CD4-positive, alpha-beta T cell (primary cell): ENCODE results near the gene MTERF1. TPM values are rescaled to one million over a fixed set of nuclear protein-coding genes. Genes with fewer than 3 reads are reported as not detected.

ENCODE experiments used
- ATAC-seq: fragments of 200-7000 bp; cut with Tn5 transposase; one replicate; pipeline ENCODE4 v1.10.0; 2022; ENCODE audit warnings: mild to moderate bottlenecking; ENCODE audit not compliant: poor library complexity
- CTCF ChIA-PET: fragments of 350-600 bp; sonication (Branson Sonifier 250); formaldehyde crosslinking; loops from one replicate; lab custom pipeline; 2021; ENCODE audit warnings: antibody characterized with exemption, inconsistent platforms; lab: Charles Lee
- POLR2A ChIA-PET: fragments of 350-600 bp; sonication (Branson Sonifier 250); formaldehyde crosslinking; loops from one replicate; lab custom pipeline; 2021; ENCODE audit warnings: antibody characterized with exemption, inconsistent platforms; lab: Charles Lee
- DNase-seq, 14 experiments: peaks; one replicate each; pipeline ENCODE4 v3.0.0-alpha.2; 2013 to 2020; ENCODE audit warnings: mixed read lengths in 2 of 14
- H3K27ac ChIP-seq, 2 donors: one replicate each; pipeline versions ENCODE4 v1.5.1 to v1.7.0; 2013; ENCODE audit warnings: low read length in 2 of 2, low read depth in 1 of 2, mild to moderate bottlenecking in 1 of 2
- H3K27me3 ChIP-seq, 2 experiments: 1 replicate in 1 of 2; 2 replicates in 1 of 2; pipeline versions ENCODE4 v1.6.1 to v1.7.0; 2013; ENCODE audit warnings: low read length in 2 of 2, control low read depth in 1 of 2, mild to moderate bottlenecking in 1 of 2, moderate library complexity in 1 of 2; ENCODE audit not compliant: insufficient read depth in 2 of 2, control insufficient read depth in 1 of 2
- H3K36me3 ChIP-seq: one replicate; pipeline ENCODE4 v1.6.1; 2013; ENCODE audit warnings: low read length, control low read depth; ENCODE audit not compliant: insufficient read depth
- H3K4me1 ChIP-seq: one replicate; pipeline ENCODE4 v1.6.1; 2013; ENCODE audit warnings: low read length, control low read depth; ENCODE audit not compliant: insufficient read depth
- H3K4me3 ChIP-seq: one replicate; pipeline ENCODE4 v1.5.1; 2013; ENCODE audit warnings: mild to moderate bottlenecking, low read length, moderate library complexity
- H3K9me3 ChIP-seq, 2 experiments: 1 replicate in 1 of 2; 2 replicates in 1 of 2; pipeline versions ENCODE4 v1.6.1 to v1.7.0; 2013; ENCODE audit warnings: low read length in 2 of 2, mild to moderate bottlenecking in 2 of 2, control low read depth in 1 of 2, moderate library complexity in 1 of 2; ENCODE audit not compliant: control insufficient read depth in 1 of 2, insufficient read depth in 1 of 2
- H3K27ac Mint-ChIP-seq: one replicate; pipeline ENCODE4 v1.8.0; 2020; ENCODE audit warnings: mixed read lengths
- H3K27me3 Mint-ChIP-seq: one replicate; pipeline ENCODE4 v1.8.0; 2021; ENCODE audit warnings: mixed read lengths
- H3K36me3 Mint-ChIP-seq: one replicate; pipeline ENCODE4 v1.8.0; 2021; ENCODE audit warnings: low read depth, mixed read lengths
- H3K4me1 Mint-ChIP-seq: one replicate; pipeline ENCODE4 v1.8.0; 2021; ENCODE audit warnings: low read depth, mixed read lengths
- H3K4me3 Mint-ChIP-seq: one replicate; pipeline ENCODE4 v1.8.0; 2020; ENCODE audit warnings: mild to moderate bottlenecking, mixed read lengths
- H3K9me3 Mint-ChIP-seq: one replicate; pipeline ENCODE4 v1.8.0; 2020; ENCODE audit warnings: mixed read lengths
- intact Hi-C, 2 experiments: fragments of 100-400 bp; cut with DNase I in 1 of 2; cut with micrococcal nuclease in 1 of 2; formaldehyde crosslinking; loops; one replicate each; pipeline versions ENCODE4 v1.15.1 to v1.9.0; 2023 to 2025; cut with DNase I, micrococcal nuclease
- total RNA-seq, 174 experiments: library from RNA in 2 of 174; stranded (reverse) in 2 of 174; gene quantifications; one replicate each; pipeline ENCODE4 v1.2.3 and lab custom pipeline; 2021 to 2026
- TF ChIP-seq, protein P1 (sequence below): fragments of 200-600 bp; IDR thresholded peaks from one replicate; pipeline ENCODE4 v1.8.0; 2022; ENCODE audit warnings: antibody characterized with exemption, mild to moderate bottlenecking

Gene MTERF1
- total RNA-seq, 2 experiments from 2014 or later = 11.0 to 11.9 TPM

DNA sequence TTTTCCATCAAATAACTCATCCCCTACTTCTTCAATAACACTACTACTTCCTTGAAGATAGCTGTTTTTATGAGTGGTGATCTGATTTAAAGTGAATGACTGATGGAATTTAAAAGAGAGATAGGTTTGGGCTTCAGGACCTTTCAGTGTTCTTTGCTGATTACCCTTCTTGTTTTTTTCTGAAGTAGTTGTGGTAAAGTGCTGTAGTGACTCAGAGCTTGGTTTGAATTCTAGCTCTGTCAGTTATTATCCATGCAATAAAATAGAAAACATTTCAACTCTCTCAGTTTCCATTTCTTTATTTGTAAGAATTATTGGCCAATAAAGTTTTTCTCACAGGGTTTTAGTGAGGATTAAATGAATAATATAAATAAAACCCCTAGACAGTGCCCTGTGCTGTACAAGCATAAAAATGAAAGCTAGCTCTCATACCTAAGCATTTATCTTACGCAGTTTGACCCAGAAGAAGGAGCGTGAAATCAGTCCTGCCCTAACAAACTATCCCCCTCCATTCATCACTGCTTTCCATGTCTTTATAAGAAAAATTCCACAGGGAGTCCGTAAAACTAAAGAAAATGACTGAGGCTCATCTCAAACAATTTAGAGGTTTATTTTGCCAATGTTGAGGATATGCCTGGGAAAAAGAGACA lies 35.0 kb upstream of the MTERF1 start:
- Mint-ChIP-seq H3K4me3 (no peak overlapping the region), H3K27ac (no peak overlapping the region), H3K9me3 (no peaks in the 10 kb centered on the region), H3K4me1 (no peaks in the 10 kb centered on the region), H3K27me3 (peaks cover 19% of the 10 kb centered on the region), H3K36me3 (no peaks in the 10 kb centered on the region)
- H3K9me3 ChIP-seq = no peaks in the 10 kb centered on the region
- H3K27ac ChIP-seq = no peak overlapping the region
- no peaks in the 10 kb centered on the region for H3K36me3 ChIP-seq
- DNase-seq (no peak), ATAC-seq (no peak)
- no peaks in the 10 kb centered on the region for H3K4me1 ChIP-seq
- H3K27me3 ChIP-seq = no peaks in the 10 kb centered on the region
- no peak overlapping the region for H3K4me3 ChIP-seq
- ChIA-PET CTCF (no interaction called here), POLR2A (no interaction called here)
- TF ChIP-seq, protein P1, sequence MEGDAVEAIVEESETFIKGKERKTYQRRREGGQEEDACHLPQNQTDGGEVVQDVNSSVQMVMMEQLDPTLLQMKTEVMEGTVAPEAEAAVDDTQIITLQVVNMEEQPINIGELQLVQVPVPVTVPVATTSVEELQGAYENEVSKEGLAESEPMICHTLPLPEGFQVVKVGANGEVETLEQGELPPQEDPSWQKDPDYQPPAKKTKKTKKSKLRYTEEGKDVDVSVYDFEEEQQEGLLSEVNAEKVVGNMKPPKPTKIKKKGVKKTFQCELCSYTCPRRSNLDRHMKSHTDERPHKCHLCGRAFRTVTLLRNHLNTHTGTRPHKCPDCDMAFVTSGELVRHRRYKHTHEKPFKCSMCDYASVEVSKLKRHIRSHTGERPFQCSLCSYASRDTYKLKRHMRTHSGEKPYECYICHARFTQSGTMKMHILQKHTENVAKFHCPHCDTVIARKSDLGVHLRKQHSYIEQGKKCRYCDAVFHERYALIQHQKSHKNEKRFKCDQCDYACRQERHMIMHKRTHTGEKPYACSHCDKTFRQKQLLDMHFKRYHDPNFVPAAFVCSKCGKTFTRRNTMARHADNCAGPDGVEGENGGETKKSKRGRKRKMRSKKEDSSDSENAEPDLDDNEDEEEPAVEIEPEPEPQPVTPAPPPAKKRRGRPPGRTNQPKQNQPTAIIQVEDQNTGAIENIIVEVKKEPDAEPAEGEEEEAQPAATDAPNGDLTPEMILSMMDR = no peak
- intact Hi-C loops = no loop called here

DNA sequence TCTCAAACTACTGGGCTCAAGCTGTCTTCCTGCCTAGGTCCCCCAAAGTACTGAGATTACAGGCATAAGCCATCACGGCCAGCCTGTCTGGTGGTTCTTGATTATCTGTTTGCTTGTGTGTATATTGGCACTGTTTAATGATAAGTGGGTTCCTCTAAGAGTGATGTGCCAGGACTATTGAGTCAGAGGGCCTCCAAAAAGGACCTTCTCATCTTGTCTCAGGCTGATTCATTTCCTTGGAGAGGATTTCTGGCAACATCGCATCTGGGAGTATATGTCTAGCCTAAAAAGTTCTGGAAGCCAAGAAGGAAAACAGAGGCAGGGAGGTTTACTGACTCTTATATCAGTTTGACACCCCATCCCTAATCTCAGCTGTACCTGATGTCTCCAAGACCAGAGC lies 33.1 kb upstream of the MTERF1 start:
- H3K9me3 Mint-ChIP-seq = no peaks in the 10 kb centered on the region
- ATAC-seq (no peak), DNase-seq (no peak)
- H3K27me3 Mint-ChIP-seq = peaks cover 17% of the 10 kb centered on the region
- TF ChIP-seq, protein P1 = no peak
- Histone ChIP-seq H3K4me1 (no peaks in the 10 kb centered on the region), H3K36me3 (no peaks in the 10 kb centered on the region), H3K27ac (no peak overlapping the region), H3K9me3 (no peaks in the 10 kb centered on the region), H3K27me3 (no peaks in the 10 kb centered on the region), H3K4me3 (no peak overlapping the region)
- H3K27ac Mint-ChIP-seq = no peak overlapping the region
- ChIA-PET CTCF (no interaction called here), POLR2A (interaction anchor here (1.0 kb wide), 1 partner anchor 27 kb away, joined by 4 read pairs; the partner anchor contains the start of gene AKAP9)
- H3K4me1 Mint-ChIP-seq = no peaks in the 10 kb centered on the region
- intact Hi-C loops = no loop called here
- no peak overlapping the region for H3K4me3 Mint-ChIP-seq
- no peaks in the 10 kb centered on the region for H3K36me3 Mint-ChIP-seq

DNA sequence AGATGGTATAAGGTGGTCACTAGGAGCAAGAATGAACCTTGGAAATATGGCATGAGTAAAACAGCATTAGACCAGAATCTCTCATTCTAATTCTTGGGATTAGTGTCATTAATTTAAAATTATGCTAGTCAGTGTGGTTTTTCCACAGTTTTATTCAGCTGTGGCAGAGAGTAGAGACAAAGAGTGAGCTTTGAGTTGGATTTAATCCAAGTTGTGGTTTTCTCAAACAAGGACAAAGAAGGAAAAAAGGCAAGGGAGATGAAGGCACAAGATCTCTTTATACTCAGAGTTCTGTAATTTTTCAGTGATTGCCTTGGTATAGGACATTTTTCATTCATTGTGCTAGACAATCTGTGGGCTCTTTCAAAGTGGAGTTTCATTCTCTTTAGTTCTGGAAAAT lies 32.0 kb upstream of the MTERF1 start:
- intact Hi-C loops = no loop called here
- DNase-seq (no peak), ATAC-seq (no peak)
- no peaks in the 10 kb centered on the region for H3K27me3 ChIP-seq
- no peak overlapping the region for H3K27ac Mint-ChIP-seq
- H3K9me3 ChIP-seq = no peaks in the 10 kb centered on the region
- POLR2A ChIA-PET = interaction anchor here (1.0 kb wide), 1 partner anchor 28 kb away, joined by 4 read pairs; the partner anchor contains the start of gene AKAP9
- H3K4me1 ChIP-seq = no peaks in the 10 kb centered on the region
- peaks cover 15% of the 10 kb centered on the region for H3K27me3 Mint-ChIP-seq
- no peaks in the 10 kb centered on the region for H3K36me3 Mint-ChIP-seq
- H3K36me3 ChIP-seq = no peaks in the 10 kb centered on the region
- H3K4me3 ChIP-seq = no peak overlapping the region
- H3K27ac ChIP-seq = no peak overlapping the region
- H3K9me3 Mint-ChIP-seq = no peaks in the 10 kb centered on the region
- TF ChIP-seq, protein P1 = no peak
- H3K4me1 Mint-ChIP-seq = no peaks in the 10 kb centered on the region
- H3K4me3 Mint-ChIP-seq = no peak overlapping the region
- CTCF ChIA-PET = interaction anchor here (0.6 kb wide), 1 partner anchor 28 kb away, joined by 3 read pairs; no protein-coding TSS in a partner anchor
